PC-3 (cell line): ENCODE results near the gene BTBD16. TPM values are rescaled to one million over a fixed set of nuclear protein-coding genes. Genes with fewer than 3 reads are reported as not detected.
A peak's percentile ranks its signal among the peaks of the same experiment; 100 is the strongest.

ENCODE experiments used
- ATAC-seq: fragments of 200-7000 bp; cut with Tn5 transposase; 2 replicates; pipeline ENCODE4 v1.9.1; 2020; ENCODE audit warnings: mild to moderate bottlenecking, moderate library complexity
- BruUV-seq: library from RNA; stranded (reverse); fragments of 400-500 nt; replicated peaks from 2 replicates; lab custom pipeline; 2021; lab: Mats Ljungman, UMichigan
- CTCF ChIA-PET: fragments of 300-600 bp; sonication (Branson Sonifier 250); formaldehyde crosslinking; loops from one replicate; lab custom pipeline; 2022; ENCODE audit warnings: antibody characterized with exemption; lab: Charles Lee
- POLR2A ChIA-PET: fragments of 300-600 bp; sonication (Branson Sonifier 250); formaldehyde crosslinking; loops from one replicate; lab custom pipeline; 2022; ENCODE audit warnings: antibody characterized with exemption; ENCODE audit not compliant: unreplicated experiment; lab: Charles Lee
- DNase-seq: peaks from one replicate; pipeline ENCODE4 v3.0.0-alpha.2; 2015
- H2AFZ ChIP-seq: fragments of 300-600 bp; sonication (generic); 2 replicates; pipeline ENCODE4 v1.6.0; 2016; ENCODE audit warnings: antibody characterized with exemption, low read length
- H3F3A ChIP-seq: fragments of 300-600 bp; sonication (generic); one replicate; pipeline ENCODE4 v1.6.0; 2017; ENCODE audit warnings: antibody characterized with exemption, low read length, control low read depth, mild to moderate bottlenecking; ENCODE audit not compliant: unreplicated experiment
- H3K27ac ChIP-seq: fragments of 300-600 bp; sonication (generic); 2 replicates; pipeline ENCODE4 v1.5.1; 2016; ENCODE audit warnings: mild to moderate bottlenecking, low read length
- H3K27me3 ChIP-seq: fragments of 300-600 bp; sonication (generic); 2 replicates; pipeline ENCODE4 v1.6.1; 2016; ENCODE audit warnings: low read length, mixed read lengths
- H3K36me3 ChIP-seq: fragments of 300-600 bp; sonication (generic); 2 replicates; pipeline ENCODE4 v1.6.1; 2016; ENCODE audit warnings: low read depth, mixed run types, low read length, mixed read lengths
- H3K4me1 ChIP-seq: fragments of 300-600 bp; sonication (generic); 2 replicates; pipeline ENCODE4 v1.5.1; 2016; ENCODE audit warnings: low read length; ENCODE audit not compliant: insufficient read depth
- H3K4me2 ChIP-seq: fragments of 300-600 bp; sonication (generic); 2 replicates; pipeline ENCODE4 v1.6.0; 2016; ENCODE audit warnings: low read length
- H3K4me3 ChIP-seq: fragments of 300-600 bp; sonication (generic); 2 replicates; pipeline ENCODE4 v1.5.1; 2016; ENCODE audit warnings: mild to moderate bottlenecking, low read length, mixed read lengths
- H3K79me2 ChIP-seq: fragments of 300-600 bp; sonication (generic); 2 replicates; pipeline ENCODE4 v1.6.1; 2017; ENCODE audit warnings: low read length, mixed read lengths
- H3K9ac ChIP-seq: fragments of 300-600 bp; sonication (generic); 2 replicates; pipeline ENCODE4 v1.6.0; 2016; ENCODE audit warnings: mild to moderate bottlenecking, low read length
- H3K9me2 ChIP-seq: fragments of 300-600 bp; sonication (generic); replicated peaks from 2 replicates; pipeline ENCODE4 v1.6.1; 2016; ENCODE audit warnings: mixed run types, low read length, mixed read lengths
- H3K9me3 ChIP-seq: fragments of 300-600 bp; sonication (generic); 2 replicates; pipeline ENCODE4 v1.6.1; 2016; ENCODE audit warnings: low read length, mixed read lengths
- H4K20me1 ChIP-seq: fragments of 300-600 bp; sonication (generic); 2 replicates; pipeline ENCODE4 v1.6.1; 2016; ENCODE audit warnings: low read length, mixed read lengths
- CTCF ChIP-seq: fragments of 300-600 bp; sonication (generic); conservative IDR thresholded peaks from 2 replicates; pipeline ENCODE4 v1.5.1; 2017; ENCODE audit warnings: antibody characterized with exemption, low read depth, mild to moderate bottlenecking, low read length
- EZH2 ChIP-seq: fragments of 300-600 bp; sonication (generic); IDR thresholded peaks from one replicate; pipeline ENCODE4 v1.6.1; 2017; ENCODE audit warnings: antibody characterized with exemption, mild to moderate bottlenecking, low read length; ENCODE audit not compliant: unreplicated experiment
- EZH2phosphoT487 ChIP-seq: fragments of 300-600 bp; sonication (generic); IDR thresholded peaks from 2 replicates; pipeline ENCODE4 v1.6.1; 2018; ENCODE audit warnings: mild to moderate bottlenecking, antibody characterized with exemption, low read length, borderline replicate concordance
- intact Hi-C: fragments of 100-400 bp; cut with micrococcal nuclease; formaldehyde crosslinking; loops from 2 replicates; pipeline ENCODE4 v1.9.0; 2023
- total RNA-seq: library from RNA; depleted of rRNA; stranded (reverse); fragments of >200 nt; gene quantifications from 2 replicates; pipeline ENCODE4 v1.2.3, GENCODE V29; 2014

Gene BTBD16
- total RNA-seq, 1 experiment from 2014 or later, result not detected

- ATAC-seq (no peak), DNase-seq (no peak)
- no peak overlapping the region for H2AFZ ChIP-seq
- TF ChIP-seq EZH2 (no peak), CTCF (no peak), EZH2phosphoT487 (no peak)
- H3K36me3 ChIP-seq, result peaks cover 2% of the 10 kb centered on the region; the same call in 1 of the 2 replicates
- H3K4me3 ChIP-seq, result no peak overlapping the region
- no peak overlapping the region for H3K27ac ChIP-seq
- no peaks in the 10 kb centered on the region for H3K9me3 ChIP-seq
- H3K9me2 ChIP-seq, result no peaks in the 10 kb centered on the region
- CTCF ChIA-PET, result no interaction called here
- H4K20me1 ChIP-seq, result no peaks in the 10 kb centered on the region
- peaks cover 14% of the 10 kb centered on the region for H3K4me1 ChIP-seq
- intact Hi-C loops, result no loop called here
- no peak overlapping the region for H3K4me2 ChIP-seq
- H3K27me3 ChIP-seq, result no peaks in the 10 kb centered on the region
- BruUV-seq, result no TSS peak
- no peak overlapping the region for H3K9ac ChIP-seq
- POLR2A ChIA-PET, result no interaction called here
- H3F3A ChIP-seq, result no peaks in the 10 kb centered on the region
- no peaks in the 10 kb centered on the region for H3K79me2 ChIP-seq
Measured at GRCh38 chr10:122265896-122266295, 5.2 kb upstream of the BTBD16 start.

GRCh38 chr10:122267849-122268737 is 3.0 kb upstream of the BTBD16 start:
- H3F3A ChIP-seq, result no peaks in the 10 kb centered on the region
- H3K27ac ChIP-seq, result no peak overlapping the region
- H3K27me3 ChIP-seq, result no peaks in the 10 kb centered on the region
- no peaks in the 10 kb centered on the region for H3K79me2 ChIP-seq
- H4K20me1 ChIP-seq, result no peaks in the 10 kb centered on the region
- POLR2A ChIA-PET, result no interaction called here
- ATAC-seq, result peak; percentile 85
- intact Hi-C loops, result no loop called here
- H3K36me3 ChIP-seq, result no peaks in the 10 kb centered on the region
- H3K9ac ChIP-seq, result no peak overlapping the region
- no peaks in the 10 kb centered on the region for H3K9me2 ChIP-seq
- CTCF ChIA-PET, result interaction anchor here (0.5 to 0.7 kb wide), 3 partner anchors 10 to 294 kb away, joined by 3 read pairs; no protein-coding TSS in a partner anchor
- DNase-seq, result peak; percentile 50
- no peak overlapping the region for H2AFZ ChIP-seq
- H3K4me1 ChIP-seq, result peaks cover 14% of the 10 kb centered on the region
- no peak for TF ChIP-seq EZH2
- peak; percentile 89 for TF ChIP-seq CTCF
- H3K4me2 ChIP-seq, result no peak overlapping the region
- no peaks in the 10 kb centered on the region for H3K9me3 ChIP-seq
- no peak overlapping the region for H3K4me3 ChIP-seq
- BruUV-seq, result no TSS peak
